HG02885 (cell line): ENCODE measurements around the gene TAF11L11.
"Not testable (repeated sequence)": the region's sequence is repeated elsewhere in the genome, so short reads cannot be mapped to it uniquely, and the experiment has no call there.

Source experiments
- ATAC-seq: cut with Tn5 transposase; IDR thresholded peaks from one replicate; pipeline ENCODE4 v1.9.1; 2021; ENCODE audit warnings: mild to moderate bottlenecking; ENCODE audit not compliant: unreplicated experiment, poor library complexity

The TAF11L11 gene

GRCh38 chr5:17603880-17604279, at the start of gene TAF11L11:
Gene TAF11L11 (plus strand): TSS chr5:17604183.
- not testable (repeated sequence) for ATAC-seq

- not testable (repeated sequence) for ATAC-seq
Measured at GRCh38 chr5:17585658-17586057, 18.3 kb upstream of the TAF11L11 start, which contains the start of gene TAF11L7. Gene TAF11L7 (minus strand): TSS chr5:17585758.

GRCh38 chr5:17590860-17591259, 13.1 kb upstream of the TAF11L11 start, which contains the start of gene TAF11L8:
Gene TAF11L8 (minus strand): TSS chr5:17590960.
- ATAC-seq = not testable (repeated sequence)

- not testable (repeated sequence) for ATAC-seq
Measured at GRCh38 chr5:17594255-17594654, 9.7 kb upstream of the TAF11L11 start, which contains the start of gene TAF11L9. Gene TAF11L9 (minus strand): TSS chr5:17594394.

- not testable (repeated sequence) for ATAC-seq
Measured at GRCh38 chr5:17597728-17598127, 6.3 kb upstream of the TAF11L11 start, which contains the start of gene TAF11L10. Gene TAF11L10 (minus strand): TSS chr5:17597828.

- no peak for ATAC-seq
Measured at GRCh38 chr5:17604951-17605350, 968 bp downstream of the TAF11L11 start.

GRCh38 chr5:17607461-17607860, 3.5 kb downstream of the TAF11L11 start:
- not testable (repeated sequence) for ATAC-seq

- not testable (repeated sequence) for ATAC-seq
Measured at GRCh38 chr5:17610092-17610491, 6.1 kb downstream of the TAF11L11 start, which contains the start of gene TAF11L12. Gene TAF11L12 (plus strand): TSS chr5:17610392.

- ATAC-seq = no peak
Measured at GRCh38 chr5:17614872-17615605, 11.1 kb downstream of the TAF11L11 start.

- no peak for ATAC-seq
Measured at GRCh38 chr5:17619354-17619753, 15.4 kb downstream of the TAF11L11 start.

- ATAC-seq = no peak
Measured at GRCh38 chr5:17620627-17621026, 16.6 kb downstream of the TAF11L11 start.

- ATAC-seq = no peak
Measured at GRCh38 chr5:17625686-17626085, 21.7 kb downstream of the TAF11L11 start.

GRCh38 chr5:17631788-17632187, 27.8 kb downstream of the TAF11L11 start, which contains the start of gene TAF11L13:
Gene TAF11L13 (plus strand): TSS chr5:17632088.
- not testable (repeated sequence) for ATAC-seq

- no peak for ATAC-seq
Measured at GRCh38 chr5:17634160-17634559, 30.2 kb downstream of the TAF11L11 start, which contains the start of gene TAF11L14. Gene TAF11L14 (plus strand): TSS chr5:17634460.

GRCh38 chr5:17649232-17649631, 45.2 kb downstream of the TAF11L11 start:
- not testable (repeated sequence) for ATAC-seq

- not testable (repeated sequence) for ATAC-seq
Measured at GRCh38 chr5:17655201-17655759, 51.3 kb downstream of the TAF11L11 start.
